GM15510 (cell line): Measurements from ENCODE around the gene MAGEF1.

ENCODE experiments used
- POLR2A ChIP-seq: IDR thresholded peaks from 3 replicates; pipeline ENCODE4 v1.6.1; 2011; ENCODE audit warnings: borderline replicate concordance; ENCODE audit not compliant: insufficient read length; ENCODE audit errors: extremely low read depth

Gene MAGEF1, protein sequence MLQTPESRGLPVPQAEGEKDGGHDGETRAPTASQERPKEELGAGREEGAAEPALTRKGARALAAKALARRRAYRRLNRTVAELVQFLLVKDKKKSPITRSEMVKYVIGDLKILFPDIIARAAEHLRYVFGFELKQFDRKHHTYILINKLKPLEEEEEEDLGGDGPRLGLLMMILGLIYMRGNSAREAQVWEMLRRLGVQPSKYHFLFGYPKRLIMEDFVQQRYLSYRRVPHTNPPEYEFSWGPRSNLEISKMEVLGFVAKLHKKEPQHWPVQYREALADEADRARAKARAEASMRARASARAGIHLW

DNA sequence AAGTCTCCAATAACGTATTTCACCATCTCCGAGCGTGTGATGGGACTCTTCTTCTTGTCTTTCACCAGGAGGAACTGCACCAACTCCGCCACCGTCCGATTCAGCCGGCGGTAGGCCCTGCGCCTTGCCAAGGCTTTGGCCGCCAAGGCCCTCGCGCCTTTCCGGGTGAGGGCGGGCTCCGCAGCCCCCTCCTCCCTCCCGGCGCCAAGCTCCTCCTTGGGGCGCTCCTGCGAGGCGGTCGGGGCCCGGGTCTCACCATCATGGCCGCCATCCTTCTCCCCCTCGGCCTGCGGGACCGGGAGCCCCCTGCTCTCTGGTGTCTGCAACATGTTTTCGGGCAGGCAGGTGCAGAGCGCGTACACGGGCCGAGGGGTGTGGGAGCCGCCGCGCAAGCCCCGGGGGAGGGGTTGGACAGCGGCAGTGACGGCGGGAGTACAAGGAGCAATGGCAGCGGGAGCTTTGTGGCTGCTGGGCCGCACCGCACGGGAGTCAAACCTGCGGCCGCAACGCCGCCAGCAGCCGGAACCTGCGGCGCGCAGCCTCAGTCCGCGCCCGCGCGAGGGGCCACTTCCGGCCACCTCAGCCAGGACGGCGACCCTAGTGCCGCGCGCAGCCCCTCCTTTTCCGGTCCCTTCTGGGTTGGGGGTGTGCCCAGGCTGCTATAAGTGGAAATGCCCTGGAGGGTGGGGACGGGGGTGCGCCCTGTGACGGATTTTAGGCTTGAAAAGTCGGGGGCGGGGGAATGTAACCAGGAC lies at the start of gene MAGEF1:
TSS of gene MAGEF1 (minus strand) at position 572 of the 755 bp plus-strand sequence. CDS start at position 329, 243 bp downstream.
- peak; percentile 82 for TF ChIP-seq POLR2A

DNA sequence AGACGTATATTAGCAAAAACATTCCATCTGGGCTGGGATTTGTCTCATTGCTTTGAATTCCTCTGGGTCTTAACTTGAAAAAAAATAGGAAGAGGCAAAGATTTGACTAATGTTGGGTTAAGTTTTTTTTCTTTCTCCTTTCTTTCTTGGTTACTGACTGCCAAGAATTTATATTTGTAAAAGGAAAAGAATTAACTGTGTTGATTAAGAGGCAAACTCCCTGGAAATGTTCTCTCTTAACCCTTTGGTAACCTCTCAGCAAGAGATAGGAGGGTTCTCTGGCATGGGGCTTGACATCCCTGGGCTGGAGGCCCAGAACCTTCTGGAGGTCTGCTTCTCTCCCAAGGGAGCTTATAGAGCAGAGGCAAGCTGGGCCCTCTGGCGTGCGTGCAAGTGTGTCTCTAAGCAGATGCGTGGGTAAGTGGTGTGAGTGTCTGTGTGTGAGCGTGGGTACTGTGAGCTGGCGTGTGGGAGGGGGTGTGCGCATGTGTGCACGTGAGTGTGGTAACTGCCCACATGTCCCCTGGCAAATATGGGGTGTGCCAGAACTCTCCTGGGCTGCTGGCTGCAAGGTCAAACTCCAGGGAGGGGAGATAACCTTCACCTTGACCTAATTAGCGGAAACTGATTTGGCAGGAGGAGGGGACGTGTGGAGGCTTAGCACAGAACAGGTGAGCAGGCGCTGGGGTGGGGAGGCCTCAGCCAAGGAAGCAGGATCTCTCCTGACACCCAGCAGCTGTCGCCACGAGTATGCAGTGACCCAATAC lies 49.4 kb upstream of the MAGEF1 start:
- no peak for TF ChIP-seq POLR2A

DNA sequence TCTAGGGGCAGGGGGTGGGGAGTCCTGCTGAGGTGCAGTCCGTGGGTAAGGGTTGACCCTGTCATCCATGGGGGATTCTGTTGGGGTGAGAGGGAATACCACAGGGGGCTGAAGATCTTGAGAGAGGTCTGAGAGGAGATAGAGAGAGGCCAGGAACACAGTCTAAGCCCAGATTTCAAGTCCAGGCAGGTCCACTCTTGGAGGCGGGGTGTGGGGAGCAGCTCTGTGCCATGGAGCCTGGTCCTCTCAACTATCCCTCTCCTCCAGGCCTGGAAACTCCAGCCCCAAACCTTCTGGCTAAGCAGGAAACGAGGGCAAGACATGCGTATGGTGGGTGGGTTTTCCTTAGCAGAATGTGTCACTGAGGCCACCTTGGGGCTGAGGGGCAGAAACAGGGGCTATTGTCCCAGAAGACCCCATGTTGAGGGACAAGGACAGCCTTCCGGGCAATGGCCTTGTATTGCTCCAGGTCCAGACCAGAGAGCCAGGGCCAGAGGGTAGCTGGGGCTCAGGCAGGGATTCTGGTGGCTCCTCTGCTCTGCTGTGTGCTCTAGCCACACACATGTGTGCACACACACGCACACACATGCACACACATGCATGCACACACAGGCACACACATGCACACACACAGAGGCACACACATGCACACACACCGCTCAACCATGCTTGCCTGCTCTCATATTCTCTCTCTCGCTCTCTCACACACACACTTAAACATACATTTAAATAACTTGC lies 48.6 kb upstream of the MAGEF1 start:
- TF ChIP-seq POLR2A, result no peak

DNA sequence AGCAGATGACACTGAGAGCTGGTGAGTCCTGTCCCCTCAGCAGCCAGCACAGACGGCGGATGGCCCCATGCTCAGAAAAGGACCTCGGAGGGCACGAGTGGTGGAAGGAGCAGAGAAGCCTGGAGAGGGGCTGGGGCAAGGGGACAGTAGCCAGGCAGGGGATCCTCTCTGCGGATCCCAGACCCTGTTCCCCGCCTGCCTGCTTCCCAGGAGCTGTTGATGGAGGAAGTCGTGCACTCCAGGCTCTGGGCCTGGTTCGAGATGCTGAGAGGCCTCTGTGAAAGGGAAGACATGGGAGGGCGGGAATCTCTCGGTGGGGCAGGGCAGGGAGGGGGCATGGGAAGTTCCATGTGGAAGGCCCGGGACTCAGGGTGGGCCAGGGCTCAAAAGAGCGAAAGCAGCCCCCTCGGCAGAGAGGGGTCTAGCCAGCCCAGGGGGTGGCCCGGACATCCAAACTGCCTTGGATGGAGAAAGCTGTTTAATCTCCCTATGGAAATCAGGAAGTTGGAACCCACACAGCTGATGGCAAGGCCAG lies 47.9 kb upstream of the MAGEF1 start:
- TF ChIP-seq POLR2A, result no peak

DNA sequence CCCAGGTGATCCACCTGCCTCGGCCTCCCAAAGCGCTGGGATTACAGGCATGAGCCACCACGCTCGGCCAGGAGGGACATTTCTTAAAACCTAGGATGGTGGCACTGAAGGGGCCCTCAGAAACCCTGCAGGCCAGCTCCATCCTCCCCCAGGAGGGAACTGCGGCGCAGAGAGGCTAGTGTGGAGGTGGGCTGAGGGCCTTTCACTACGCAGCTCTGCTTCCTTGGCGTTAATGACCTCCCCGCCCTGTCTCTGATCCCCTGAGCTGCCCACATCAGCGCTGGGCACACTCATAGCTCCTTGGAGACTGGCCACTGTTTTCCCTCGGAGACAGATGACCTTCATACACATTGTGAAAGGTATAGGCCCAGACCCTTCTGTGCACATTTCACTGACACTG lies 46.2 kb upstream of the MAGEF1 start:
- TF ChIP-seq POLR2A, result no peak

DNA sequence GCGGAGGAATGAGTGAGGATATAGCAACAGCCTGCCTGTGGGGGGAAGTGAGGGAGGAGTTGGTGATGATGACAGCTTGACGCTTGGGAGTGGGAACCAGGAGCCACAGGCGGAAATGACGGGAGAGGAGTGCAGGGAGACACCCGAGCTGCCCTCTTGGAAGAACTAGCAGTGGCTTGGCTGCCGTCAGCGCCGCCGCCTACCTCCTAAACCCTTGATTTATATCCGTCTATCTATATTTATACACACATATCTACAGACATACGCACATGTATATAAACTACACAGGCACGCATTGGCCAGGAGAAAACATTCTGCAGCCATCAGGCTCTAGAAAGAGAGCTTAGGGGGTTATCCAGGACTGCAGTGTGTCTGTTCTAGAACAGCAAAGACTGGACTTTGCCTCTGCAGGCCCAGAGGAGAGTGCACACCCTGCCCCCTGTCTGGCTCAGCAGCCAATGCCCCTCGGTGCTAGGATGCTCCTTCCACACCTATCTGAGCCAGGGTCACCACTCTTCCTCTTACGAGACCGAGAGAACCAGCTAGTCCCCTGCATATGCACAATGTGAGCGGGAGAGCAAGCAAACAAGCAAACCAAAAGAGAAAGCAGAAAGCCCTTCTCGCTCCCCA lies 45.3 kb upstream of the MAGEF1 start:
- TF ChIP-seq POLR2A, result no peak

DNA sequence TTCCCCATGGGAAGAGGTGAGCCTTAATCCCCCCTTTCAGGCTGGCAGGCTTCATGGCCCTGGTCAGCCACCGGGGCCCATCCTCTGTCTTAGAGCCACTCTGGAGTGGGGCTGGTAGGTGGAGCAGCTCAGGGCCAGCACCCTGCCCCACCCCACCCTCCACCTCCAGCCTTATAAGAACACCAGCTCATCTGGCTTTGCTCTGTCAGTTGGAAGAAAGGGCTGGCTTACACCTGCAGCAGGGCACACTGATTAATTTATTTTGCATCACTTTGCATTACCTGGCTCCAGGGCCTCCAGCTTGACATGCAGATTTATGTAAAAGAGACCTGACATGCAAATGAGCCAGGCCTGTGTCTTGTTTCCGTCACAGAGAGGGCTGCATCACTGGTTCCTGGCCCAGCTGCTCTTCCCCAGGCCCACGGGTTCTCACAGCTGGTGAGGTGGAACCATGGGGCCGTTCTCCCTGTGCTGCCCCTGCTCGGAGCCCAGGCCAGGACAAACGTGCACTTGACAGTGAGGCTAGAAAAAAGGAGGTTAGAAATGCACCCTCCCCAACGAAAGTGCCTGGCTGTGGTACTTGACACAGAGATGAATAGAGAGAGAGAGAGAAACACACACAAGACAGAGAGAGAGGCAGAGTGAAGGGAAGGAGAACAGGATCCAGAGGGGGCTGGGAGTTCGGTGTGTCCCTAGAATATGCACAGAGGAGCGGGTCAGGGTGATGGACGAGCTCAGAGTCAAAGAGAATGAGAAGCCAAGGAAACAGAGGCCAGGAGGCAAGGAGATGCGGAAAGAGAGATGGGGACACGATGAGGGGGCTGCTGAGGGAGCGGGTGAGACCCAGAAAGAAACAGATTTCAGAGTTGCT lies 44.5 kb upstream of the MAGEF1 start:
- no peak for TF ChIP-seq POLR2A

DNA sequence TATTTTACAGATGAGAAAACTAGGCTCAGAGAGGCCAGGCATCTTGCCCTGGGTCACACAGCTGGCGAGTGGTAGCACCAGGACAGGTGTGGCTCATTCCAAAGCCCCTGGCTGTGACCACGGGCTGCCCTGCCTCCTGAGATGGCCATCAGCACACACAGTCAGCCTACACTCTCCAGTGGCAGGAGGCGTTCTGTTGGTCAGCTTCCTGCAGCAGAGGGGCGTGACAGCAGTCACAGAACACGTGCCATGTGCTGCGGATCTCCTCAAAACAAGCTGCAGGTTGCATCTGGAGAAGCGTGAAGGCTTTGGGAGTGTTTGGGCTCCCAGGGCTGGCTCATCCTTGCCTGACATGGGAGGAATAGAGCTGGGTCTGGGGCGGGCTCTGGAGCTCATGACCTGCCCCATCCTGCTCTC lies 43.5 kb upstream of the MAGEF1 start:
- no peak for TF ChIP-seq POLR2A

DNA sequence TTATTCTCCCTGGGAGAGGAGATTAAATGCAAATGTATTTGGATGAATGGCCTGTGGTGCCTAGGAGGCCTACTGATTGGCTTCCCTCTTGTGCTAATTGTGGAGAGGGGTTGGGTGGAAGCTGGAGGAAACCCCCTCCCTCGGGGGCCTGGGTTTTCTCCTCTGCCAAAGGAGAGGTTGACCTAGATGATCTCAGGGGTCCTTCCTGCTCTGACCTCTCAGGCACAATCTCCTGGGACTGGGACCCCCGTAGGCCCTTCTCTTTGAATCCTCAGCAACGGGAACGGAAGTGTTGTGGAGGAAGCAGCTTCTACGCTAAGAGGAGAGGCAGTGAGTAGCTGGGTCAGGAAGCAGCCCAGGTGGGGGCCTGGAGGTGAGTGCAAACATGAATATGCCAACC lies 40.5 kb upstream of the MAGEF1 start:
- no peak for TF ChIP-seq POLR2A

DNA sequence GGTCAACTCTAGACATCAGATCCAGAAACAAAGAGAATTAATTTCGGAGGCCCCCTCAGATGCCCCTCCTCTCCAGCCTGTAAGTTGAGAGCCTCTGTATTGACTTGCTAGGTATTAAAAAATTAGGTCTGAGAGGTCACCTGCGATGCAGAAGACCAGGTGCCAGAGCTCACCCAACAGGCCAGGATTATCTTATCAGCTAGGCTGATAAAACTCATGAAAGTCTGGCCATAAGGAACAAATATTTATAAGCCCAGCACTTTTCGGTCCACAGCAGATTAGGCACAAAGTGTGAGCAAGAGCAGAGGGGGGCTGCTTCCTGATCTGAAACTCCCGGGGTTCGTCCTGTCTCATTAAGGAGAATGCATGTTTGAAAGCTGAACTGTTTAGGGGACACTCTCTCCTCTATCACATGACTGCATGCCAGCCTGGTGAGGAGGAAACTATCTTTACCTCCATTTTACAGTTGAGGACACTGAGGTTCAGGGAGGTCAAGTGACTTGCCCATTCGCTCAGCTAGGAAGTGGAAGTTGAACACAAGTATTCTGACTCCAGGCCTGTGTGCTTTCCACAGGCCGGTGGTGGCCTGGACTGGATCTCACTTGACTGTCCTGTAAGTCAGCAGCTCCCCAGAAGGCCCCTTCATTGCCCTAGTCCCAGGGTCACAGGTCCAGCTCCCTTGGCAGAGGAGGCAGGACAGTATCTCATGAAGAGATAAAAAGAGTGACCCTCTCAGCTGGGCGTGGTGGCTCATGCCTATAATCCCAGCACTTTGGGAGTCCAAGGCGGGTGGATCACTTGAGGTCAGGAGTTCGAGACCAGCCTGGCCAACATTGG lies 39.6 kb upstream of the MAGEF1 start:
- no peak for TF ChIP-seq POLR2A

DNA sequence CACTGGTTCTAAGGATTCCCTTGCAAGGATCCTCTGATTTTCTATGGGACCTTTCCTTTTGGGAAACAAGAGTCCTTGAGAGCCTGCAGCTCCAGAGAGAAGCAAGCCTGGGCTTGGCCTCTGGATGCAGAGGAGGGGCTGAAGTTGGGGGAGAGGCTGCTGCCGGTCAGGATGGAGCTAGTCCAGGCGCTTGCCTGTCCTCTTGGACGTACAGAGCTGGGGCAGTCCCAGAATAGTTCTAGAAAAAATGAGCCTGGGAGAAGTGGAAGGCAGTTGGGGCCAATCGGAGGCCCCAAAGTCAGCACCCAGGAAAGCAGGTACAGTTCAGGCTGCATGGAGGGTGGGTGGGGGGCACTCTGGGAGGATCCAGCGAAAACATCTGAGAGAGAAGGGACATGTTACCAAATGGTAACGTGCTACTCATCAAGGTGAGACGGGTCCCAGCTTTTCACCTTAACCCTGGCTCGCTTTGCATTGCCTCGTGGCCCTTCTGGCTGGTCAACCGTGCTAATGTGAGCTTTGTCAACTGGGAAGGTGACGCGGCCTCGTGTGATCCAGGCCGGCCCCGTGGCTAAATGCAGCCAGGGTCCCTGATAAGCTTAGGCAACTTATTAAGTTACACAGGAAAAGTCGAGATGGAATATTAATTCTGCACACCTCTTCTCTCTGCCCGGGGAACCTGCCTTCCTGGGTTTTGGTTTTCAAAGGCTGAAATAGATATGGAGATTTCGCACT lies 38.7 kb upstream of the MAGEF1 start:
- TF ChIP-seq POLR2A, result no peak
